LNCaP clone FGC (cell line): Measurements from ENCODE around the gene LONRF3.
"Not testable (repeated sequence)": the region's sequence is repeated elsewhere in the genome, so short reads cannot be mapped to it uniquely, and the experiment has no call there.

Experiments
- DNase-seq: peaks from one replicate; pipeline ENCODE4 v3.0.0-alpha.2; 2011; ENCODE audit warnings: low read depth
- H3K4me3 ChIP-seq: 2 replicates; pipeline ENCODE4 v1.5.1; 2011; ENCODE audit warnings: mild to moderate bottlenecking, low read depth, low read length, control low read depth
- TF ChIP-seq, protein P1 (sequence below): IDR thresholded peaks from 2 replicates; pipeline ENCODE4 v1.5.1; 2012; ENCODE audit warnings: mild to moderate bottlenecking; ENCODE audit not compliant: control insufficient read depth, insufficient read depth; ENCODE audit errors: extremely low read depth

LONRF3 gene

DNA sequence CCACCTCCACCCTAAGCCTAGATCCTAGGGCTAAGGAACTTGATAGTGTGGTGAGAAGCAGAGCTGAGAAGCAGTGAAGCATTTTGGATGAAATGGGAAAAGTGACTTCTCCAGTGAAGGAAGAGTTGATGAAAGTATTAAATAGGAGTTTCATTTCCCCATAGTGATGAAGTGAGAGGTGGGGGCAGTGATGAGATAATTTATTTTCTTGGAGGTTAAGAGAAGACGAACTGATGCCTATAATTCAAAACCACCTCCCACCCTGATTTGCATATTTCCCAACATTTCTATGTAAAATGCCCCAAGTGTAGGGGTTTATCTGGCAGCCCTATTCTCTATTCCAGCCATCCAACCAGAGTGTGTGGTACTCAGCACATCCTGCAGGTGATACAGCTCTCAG is 6.3 kb downstream of the LONRF3 start:
- no peak for DNase-seq
- no peak overlapping the region for H3K4me3 ChIP-seq
- TF ChIP-seq, protein P1, sequence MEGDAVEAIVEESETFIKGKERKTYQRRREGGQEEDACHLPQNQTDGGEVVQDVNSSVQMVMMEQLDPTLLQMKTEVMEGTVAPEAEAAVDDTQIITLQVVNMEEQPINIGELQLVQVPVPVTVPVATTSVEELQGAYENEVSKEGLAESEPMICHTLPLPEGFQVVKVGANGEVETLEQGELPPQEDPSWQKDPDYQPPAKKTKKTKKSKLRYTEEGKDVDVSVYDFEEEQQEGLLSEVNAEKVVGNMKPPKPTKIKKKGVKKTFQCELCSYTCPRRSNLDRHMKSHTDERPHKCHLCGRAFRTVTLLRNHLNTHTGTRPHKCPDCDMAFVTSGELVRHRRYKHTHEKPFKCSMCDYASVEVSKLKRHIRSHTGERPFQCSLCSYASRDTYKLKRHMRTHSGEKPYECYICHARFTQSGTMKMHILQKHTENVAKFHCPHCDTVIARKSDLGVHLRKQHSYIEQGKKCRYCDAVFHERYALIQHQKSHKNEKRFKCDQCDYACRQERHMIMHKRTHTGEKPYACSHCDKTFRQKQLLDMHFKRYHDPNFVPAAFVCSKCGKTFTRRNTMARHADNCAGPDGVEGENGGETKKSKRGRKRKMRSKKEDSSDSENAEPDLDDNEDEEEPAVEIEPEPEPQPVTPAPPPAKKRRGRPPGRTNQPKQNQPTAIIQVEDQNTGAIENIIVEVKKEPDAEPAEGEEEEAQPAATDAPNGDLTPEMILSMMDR: no peak

DNA sequence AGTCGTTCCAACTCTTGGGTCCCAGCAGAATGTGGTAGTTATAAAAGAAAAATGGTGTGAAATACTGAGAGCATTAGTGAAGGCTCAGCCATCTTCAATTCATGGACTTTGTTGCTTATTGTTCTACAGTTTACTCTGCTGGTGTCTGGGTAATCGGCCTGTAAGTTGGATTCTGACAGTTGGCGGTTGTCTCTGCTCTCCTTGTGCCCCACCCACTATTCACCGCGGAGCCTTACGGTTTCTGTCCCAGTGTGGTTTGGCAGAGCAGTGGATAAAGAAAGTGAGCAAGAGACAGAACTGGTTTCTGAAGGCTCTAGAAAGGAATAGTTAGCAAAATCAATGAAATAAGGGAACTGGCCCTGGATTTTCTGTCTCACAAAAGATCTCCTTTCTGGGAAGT is 9.1 kb downstream of the LONRF3 start:
- DNase-seq: no peak
- TF ChIP-seq, protein P1: no peak
- no peak overlapping the region for H3K4me3 ChIP-seq

DNA sequence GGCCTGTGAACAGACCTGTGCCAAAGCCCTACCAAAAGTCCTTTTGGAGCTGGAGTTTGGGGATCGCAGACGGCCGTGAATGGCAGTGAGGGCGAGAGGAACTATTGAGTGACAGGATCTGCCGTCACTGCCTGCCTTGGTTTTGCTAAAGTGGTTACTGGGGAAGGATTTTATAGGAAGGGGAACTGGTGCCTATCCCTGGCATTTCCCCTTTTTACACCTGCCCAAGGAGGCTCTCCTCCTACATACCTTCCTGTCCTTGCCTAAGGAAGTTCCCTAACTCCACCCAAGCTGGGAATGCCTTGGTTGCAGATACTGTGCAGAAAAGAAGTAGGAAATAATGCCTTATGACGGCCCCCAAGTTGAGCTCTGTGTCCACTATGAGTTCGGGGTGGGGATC is 14.5 kb downstream of the LONRF3 start:
- H3K4me3 ChIP-seq: no peak overlapping the region
- no peak for DNase-seq
- TF ChIP-seq, protein P1: no peak

DNA sequence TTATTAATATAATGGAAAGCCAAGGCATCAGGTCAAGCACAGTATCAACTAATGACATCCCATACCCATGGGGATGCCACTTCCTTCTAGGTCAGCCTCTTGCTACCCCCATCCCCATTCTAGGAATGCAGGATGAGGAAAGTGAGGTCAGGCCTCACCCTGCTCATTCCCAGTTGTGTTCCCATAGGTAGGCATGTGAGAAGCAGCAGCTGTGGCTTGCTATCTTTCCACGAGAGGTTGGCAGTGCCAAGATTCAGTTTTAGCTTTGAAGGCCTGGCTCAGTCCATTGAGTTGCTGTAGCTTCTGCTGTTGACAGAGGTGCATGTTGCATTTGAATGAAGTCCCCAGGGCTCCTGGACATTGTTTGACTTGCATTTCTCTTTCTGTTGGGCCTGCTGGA is 15.5 kb downstream of the LONRF3 start:
- H3K4me3 ChIP-seq: no peak overlapping the region
- TF ChIP-seq, protein P1: no peak
- no peak for DNase-seq

DNA sequence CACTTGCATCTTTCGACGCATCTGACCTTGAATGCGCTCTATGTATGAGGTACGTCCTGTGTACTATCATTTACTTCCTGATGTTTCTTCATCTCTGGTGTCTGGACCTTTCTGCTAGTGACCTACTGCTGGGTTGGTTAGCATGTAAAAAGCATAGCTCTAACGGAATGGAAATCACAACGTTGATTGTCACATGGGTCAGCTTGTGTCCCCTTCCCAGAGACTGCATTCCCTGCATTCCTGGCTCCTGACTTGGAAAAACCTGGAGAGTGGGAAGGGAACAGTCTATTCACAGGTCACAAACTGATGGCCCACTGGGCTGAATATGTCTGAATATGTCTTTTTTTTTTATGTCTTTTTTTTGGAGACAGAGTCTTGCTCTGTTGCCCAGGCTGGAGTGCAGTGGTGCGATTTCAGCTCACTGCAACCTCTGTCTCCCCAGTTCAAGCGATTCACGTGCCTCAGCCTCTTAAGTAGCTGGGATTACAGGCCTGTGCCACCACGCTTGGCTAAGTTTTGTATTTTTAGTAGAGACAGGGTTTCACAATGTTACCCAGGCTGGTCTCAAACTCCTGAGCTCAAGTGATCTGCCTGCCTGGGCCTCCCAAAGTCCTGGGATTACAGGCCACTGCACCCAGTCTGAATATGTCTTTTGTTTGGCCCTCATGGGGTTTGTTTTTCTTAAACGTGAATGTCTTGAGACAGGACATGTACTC is 16.3 kb downstream of the LONRF3 start:
- no peak overlapping the region for H3K4me3 ChIP-seq
- no peak for DNase-seq
- TF ChIP-seq, protein P1: no peak

DNA sequence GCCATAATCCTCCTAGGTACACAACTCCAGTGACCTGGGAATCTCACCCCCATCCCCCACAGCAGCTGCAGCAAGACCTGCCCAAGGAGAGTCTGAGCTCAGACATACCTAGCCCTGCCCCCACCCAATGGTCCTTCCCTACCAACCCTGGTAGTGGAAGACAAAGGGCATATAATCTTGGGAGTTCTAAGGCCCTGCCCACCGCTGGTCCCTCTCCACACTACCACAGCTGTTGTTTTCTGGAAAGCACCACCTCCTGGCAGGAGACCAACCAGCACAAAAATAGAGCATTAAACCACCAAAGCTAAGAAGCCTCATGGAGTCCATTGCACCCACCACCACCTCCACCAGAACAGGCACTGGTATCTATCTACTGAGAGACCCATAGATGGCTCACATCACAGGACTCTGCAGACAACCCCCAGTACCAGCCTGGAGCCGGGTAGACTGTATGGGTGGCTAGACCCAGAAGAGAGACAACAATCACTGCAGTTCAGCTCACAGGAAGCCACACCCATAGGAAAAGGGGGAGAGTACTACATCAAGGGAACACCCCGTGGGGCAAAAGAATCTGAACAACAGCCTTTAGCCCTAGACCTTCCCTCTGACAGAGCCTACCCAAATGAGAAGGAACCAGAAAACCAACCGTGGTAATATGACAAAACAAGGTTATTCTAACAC is 18.2 kb downstream of the LONRF3 start:
- H3K4me3 ChIP-seq, DNase-seq: not testable (repeated sequence)

DNA sequence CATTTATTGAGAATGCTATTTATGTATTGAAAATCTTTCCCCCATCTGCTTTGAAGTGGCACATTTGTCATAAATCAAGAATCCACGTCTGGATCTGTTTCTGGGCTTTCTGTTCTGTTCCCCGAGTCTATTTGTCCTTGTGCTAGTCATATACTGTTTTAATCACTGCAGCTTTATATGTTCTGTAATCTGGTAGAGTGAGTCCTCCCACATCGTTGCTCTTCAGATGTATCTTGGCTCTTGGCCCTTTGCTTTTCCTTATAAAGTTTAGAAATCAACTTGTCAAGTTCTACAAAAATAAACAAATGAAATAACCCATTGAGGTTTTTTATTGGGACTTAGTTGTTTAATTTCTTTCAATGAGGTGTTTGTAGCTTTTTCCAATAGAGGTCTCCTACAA is 29.0 kb downstream of the LONRF3 start:
- no peak overlapping the region for H3K4me3 ChIP-seq
- TF ChIP-seq, protein P1: no peak
- DNase-seq: peak; percentile 73
